Medulla oblongata (tissue), 1 donor: ENCODE data around the gene ZBTB20.

Experiments used
- DNase-seq: peaks from one replicate; pipeline ENCODE4 v3.0.0-alpha.2; 2015; ENCODE audit errors: extremely low spot score

Gene ZBTB20

GRCh38 chr3:114632757-114633424 lies 514.2 kb downstream of the ZBTB20 start:
- no peak for DNase-seq

- no peak for DNase-seq
Observed at GRCh38 chr3:114627770-114628169, 519.3 kb downstream of the ZBTB20 start.

DNA sequence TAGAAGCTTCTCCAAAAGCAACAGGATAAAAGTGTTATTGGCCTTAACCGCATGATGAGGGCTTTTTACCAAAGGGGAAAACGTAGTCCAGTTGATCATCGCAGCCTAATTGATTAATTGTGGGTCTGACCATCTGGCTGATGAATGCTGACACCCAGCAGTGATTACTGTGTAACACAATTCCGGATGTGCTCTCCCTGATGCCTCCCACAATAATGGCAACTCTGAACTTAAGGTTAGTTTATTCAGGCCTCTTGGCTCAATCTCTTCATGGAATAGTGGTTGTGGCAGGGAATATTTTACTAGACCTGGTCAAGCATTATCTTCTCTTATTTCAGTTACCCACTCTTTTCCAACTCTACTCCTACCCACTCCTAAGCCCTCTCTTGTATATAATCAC lies 520.3 kb downstream of the ZBTB20 start:
- DNase-seq = no peak

- DNase-seq = peak; percentile 96
Observed at GRCh38 chr3:114624571-114625181, 522.4 kb downstream of the ZBTB20 start.

GRCh38 chr3:114624047-114624445 lies 523.0 kb downstream of the ZBTB20 start:
- peak; percentile 77 for DNase-seq

- DNase-seq = peak; percentile 46
Observed at GRCh38 chr3:114623420-114624046, 523.6 kb downstream of the ZBTB20 start.

DNA sequence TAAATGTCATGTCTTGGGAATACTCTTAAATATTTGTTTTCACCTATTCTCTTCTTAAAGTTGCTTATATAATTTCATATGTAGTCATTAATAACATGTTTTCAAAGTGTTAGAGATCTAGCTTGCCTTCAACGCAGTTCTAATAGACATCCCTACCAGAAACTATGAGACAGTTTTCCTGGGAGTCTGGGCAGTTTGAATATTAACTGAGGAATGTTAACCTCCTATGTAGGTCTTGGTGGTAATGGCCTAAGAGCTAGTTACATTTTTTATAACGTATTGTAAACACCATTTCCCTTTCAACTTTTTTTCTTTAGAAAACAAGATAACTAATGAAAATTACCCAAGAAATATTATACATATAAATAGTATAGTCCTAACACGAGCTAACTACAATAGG lies 525.1 kb downstream of the ZBTB20 start:
- no peak for DNase-seq

DNA sequence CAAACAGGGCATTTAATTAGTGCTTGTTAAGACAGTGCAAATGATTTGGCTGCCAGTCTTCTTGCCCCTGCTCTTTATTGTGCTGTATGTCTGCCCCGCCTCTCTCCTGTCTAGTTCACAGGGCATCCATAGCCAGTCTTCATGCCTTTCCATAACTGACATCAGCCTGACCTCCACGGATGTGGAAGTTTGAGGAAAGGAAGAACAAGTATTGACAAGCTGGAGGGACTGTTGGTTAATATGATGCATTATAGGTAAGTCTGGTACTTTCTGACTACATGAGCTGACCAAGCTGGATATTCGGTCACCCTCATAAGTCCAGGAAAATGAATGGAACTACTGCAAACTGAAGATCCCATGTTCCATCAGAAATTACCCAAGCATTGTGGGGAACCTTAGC lies 527.3 kb downstream of the ZBTB20 start:
- DNase-seq = no peak

DNA sequence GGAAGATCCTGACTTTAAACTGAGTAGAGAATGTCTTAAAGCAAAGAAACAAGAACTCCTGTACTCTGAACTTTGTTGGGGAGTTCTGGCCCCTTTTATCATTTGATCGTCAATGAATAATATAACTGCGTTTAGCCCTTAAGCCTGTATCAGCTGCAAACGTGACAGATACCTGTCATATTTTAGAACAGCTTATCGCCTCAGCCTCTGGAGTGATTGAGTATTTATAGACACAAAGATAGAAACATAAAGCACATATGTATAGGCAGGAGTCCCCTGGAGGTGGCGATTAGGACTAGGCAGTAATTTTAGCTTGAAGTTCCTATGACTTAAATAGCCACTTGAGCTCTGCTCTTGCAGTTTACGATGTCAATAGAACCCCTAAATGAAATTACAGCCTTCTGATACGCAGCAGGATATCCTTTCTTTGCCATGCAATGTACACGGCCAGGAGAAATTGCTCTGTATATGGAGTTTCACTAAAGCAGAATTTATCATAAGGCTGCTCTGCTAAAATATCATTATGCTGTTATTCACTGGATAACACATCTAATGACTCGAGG lies 531.5 kb downstream of the ZBTB20 start:
- no peak for DNase-seq

DNA sequence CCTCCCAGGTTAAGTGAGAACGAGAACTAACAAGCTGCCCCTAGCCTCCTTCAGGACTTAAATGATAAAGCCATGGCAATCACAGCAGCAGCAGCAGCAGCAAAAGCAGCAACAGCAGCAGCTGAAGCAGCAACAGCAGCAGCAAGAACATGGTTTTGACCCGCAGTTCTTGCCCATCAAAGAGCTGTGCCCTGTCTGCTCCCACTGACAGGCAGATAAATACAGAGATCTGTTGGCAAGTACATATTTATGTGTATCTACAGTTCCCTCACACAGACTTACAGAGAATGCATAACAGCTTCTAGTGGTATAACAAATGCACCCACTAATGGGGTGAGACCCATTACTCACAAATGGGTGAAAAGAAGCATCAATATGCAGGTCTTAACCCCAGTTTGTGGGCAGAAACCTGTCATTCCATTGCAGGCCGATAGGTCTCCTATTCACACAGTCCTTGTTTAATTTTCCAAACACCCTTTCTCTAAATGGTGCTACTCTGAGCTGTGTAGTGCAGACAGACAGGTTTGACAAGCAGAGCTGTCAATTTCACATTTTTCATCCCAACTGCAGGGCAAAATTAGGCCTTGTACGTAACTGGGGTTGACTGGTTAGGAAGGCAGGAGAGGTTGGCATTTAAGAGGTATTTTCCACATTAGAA lies 537.0 kb downstream of the ZBTB20 start:
- DNase-seq = no peak

GRCh38 chr3:114608293-114608692 lies 538.8 kb downstream of the ZBTB20 start:
- DNase-seq = no peak

DNA sequence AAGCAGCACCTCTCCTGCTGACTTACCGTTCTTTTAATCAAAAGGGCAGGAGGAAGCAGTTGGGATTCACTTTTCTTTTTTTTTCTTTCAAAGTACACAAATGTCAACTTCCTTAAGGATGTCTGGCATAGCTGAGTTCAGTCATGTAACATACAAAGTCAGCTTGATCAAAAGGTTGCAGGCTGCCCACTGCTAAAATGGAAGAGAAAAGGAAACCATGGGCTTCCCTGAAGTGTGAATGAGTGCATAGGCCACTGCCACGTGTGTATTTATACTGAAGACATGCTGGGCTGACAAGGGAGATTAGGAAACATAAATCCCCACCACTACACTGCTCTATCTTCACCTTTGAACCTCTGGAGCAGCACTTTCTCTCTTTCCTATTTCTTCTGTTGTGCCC lies 540.8 kb downstream of the ZBTB20 start:
- no peak for DNase-seq

- DNase-seq = no peak
Observed at GRCh38 chr3:114600571-114600970, 546.5 kb downstream of the ZBTB20 start.

- peak; percentile 30 for DNase-seq
Observed at GRCh38 chr3:114597871-114598270, 549.2 kb downstream of the ZBTB20 start.

GRCh38 chr3:114597012-114597411 lies 550.1 kb downstream of the ZBTB20 start:
- DNase-seq = no peak

GRCh38 chr3:114596147-114596546 lies 550.9 kb downstream of the ZBTB20 start:
- DNase-seq = no peak

DNA sequence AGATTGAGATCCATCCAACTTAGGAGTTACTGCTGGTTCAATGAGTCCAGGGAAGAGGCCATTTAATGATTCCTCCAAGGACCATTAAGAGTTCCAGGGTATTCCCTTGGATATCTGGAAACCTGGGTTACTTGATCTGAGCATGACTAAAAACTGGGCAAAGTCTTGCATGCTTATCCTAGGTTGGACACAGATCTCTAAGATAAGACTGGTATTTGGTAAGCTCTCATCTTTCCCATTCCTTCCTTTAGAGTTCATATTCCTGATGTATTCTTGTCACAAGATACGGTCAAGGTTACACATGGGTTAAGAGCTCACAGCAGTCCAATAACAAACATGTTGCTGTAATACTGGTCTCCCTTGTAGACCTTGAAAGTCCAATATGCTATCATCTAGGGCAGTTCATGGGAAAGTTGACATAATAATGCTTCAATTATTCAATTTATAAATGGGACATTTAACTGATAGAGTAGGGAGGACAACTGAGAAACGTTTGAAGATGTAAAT lies 551.5 kb downstream of the ZBTB20 start:
- no peak for DNase-seq

- DNase-seq = no peak
Observed at GRCh38 chr3:114590309-114591047, 556.6 kb downstream of the ZBTB20 start.

DNA sequence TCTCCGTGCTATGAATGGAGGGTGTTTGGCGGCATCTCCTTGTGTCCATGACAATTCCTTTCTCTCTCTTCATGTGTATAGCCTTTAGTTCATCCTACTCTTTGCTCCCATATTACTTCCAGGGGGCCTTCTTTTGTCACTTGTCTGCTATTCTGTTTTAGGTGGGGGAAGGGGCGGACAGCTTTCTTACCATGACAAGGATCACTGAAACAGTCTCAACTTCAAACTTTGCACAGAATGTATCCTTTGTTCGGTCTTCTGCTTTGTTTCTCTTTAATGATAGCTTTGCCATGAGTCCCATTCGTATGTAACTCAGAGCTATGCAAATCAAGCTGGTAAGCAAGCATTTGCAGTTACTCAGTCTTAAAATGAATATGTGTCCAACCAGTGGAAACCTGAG lies 559.1 kb downstream of the ZBTB20 start:
- DNase-seq = no peak

- no peak for DNase-seq
Observed at GRCh38 chr3:114586119-114586518, 561.0 kb downstream of the ZBTB20 start.

DNA sequence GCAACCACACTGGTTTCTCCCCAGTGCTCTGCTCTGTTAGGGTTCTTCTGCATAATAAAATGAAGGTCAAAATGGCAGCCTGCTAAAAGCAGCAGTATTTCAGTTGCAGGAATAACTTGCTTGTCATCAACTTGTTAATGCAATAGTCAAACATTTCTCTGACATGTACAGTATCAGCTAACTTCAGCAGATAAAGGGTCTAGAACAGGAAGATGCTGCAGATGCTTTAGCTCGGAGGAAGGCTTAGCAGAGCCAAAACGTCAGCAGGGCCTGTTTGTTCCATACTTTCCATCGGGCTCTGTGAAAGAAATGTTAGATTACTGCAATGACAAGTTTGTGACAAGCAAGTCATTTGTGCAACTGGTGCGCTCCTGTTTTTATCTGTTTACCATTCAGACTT lies 561.4 kb downstream of the ZBTB20 start:
- no peak for DNase-seq
